ENCODE data around the gene TBKBP1.

Gene TBKBP1

DNA sequence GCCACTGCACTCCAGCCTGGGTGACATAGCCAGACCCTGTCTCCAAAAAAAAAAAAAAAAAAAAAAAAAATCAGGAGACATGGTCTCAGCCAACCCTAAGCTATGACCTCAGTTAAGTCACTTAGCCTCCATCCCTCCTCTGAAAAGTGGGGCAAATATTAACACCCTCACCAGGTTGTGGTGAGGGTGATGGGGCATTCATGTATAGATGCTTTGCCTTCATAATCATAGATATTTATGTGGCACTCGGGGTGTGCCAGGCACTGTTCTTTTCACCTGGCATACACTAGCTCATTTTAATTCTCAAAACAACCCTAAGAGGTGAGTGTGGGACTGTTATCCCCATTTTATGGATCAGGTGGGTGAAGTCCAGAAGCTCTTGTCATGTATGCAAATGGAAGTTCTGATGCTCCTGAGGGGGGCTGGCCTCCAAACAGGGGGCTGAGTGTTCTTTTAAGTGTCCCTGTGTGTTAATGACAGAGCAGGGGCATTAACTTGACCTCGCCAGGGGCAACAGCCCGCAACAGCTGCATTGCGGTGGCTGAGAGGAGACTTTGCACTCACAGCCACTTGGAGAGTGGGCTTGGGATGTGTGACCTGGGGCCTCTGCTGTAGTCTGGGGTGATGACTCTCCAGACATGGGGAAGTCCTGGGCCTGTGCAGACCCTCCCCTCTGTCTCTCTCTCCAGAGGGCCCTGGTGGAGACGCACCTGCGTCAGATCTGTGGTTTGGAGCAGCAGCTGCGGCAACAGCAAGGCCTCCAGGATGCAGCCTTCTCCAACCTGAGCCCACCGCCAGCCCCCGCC, 4.1 kb downstream of the TBKBP1 start:
- no peak for DNase-seq

DNA sequence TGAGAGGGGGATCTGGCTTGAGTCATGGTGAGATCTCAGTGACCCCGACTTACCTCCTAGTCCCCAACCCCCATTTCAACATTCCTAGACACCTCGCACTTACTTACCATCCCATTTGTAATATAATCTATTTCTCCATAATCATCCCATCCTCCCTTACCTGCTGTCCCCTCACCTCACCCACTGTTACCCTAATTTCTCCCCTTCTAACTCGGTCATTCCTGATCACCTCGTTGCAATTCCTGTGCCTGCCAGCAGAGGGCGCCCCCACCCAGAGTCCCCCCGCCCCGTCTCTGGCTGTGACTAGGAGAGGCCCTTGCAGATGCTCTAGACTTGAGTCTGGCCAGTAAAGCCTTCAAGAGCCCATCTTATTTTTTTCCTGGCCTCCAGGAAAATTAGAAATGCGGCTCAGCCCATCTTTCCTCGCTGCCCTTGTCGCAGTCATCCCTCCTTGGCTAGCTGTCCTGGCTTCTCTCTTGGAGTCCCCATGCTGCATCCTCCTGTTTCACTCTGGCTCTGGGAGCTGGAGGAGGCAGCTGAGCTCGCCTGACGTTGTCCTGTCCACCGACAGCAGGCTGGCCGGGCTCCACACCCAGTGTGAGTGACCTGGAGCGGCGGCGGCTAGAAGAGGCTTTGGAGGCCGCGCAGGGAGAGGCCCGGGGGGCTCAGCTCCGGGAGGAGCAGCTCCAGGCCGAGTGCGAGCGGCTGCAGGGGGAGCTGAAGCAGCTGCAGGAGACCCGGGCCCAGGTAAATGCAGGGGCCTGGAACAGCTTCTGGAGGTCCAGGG, 5.0 kb downstream of the TBKBP1 start:
- no peak for DNase-seq

DNA sequence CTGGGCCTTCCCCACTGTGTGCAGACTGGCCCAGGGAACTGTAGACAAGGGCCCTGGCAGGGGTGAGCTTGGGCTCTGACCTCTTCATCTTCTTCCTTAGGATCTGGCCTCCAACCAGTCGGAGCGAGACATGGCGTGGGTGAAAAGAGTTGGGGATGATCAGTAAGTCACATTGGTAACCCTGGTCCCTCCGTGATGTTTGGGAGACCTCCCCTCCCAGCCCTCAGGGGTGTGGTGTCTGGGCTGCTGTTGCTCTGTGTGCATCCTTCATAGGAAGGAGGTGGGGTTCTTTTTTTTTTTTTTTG, 5.5 kb downstream of the TBKBP1 start:
- DNase-seq, result no peak

DNA sequence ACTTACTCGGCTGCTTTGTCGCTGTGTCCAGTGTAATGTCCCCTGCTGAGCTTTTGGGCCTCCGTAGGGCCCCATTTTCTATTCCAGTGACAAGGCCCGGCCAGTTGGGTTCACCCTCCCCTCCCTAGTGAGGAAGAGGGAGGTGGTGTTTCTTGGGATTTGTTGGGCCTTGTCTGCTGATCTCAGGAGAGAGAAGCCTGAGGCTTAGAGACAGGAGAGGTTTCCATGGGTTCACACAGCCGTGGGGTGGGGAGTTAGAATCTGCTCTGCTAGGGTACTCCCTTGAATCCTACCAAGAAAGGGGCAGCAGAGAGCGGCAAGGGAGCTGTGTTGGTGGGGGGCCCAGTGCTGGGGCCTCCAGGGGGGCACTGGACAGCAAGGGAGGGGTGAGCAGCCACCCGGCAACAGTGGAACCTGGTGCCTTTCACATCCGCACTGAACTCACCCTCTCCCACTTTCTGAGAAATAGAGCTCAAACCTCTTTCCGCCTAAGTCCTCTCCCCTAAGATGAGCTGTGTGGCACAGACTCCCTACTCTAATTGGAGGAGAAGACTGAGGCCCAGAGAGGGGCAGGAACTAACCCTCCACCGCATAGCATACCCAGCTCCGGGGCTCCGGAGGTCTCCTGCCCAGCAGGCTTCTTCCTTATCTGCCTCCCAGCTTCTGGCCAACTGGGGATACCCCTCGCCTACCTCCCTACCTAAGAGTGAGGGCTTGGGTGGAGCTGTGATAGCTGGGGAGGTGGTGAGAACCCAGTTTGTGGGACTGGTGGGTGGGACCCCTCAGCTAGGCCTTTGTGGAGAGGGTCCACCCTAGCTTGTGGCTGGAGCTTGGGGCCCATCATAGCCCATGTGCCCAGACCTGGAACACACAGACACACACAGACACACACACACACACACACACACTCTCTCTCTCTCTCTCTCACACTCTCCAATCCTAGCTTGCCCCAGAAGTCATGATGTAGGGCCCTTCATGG, 6.8 kb downstream of the TBKBP1 start:
- DNase-seq, result no peak

DNA sequence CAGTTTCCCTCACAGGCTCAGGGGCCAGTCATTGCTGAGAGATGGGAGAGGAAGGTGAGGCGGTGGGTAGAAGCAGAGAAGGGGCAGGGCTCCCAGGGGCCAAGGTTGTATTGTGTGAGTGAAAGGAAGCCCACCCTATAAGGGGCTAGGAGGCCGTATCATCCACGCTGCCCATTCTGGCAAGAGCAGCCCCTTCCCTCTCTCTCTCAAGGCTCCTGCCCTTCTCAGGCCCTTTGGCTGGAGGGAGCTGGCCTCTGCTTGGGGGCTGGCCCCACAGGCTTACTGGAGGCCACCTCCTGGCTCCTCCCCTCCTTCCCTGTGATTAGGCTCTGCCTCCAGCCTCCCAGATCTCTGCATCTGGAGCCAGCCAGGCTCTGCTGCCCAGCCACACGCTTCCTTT, 7.6 kb downstream of the TBKBP1 start:
- DNase-seq, result no peak

DNA sequence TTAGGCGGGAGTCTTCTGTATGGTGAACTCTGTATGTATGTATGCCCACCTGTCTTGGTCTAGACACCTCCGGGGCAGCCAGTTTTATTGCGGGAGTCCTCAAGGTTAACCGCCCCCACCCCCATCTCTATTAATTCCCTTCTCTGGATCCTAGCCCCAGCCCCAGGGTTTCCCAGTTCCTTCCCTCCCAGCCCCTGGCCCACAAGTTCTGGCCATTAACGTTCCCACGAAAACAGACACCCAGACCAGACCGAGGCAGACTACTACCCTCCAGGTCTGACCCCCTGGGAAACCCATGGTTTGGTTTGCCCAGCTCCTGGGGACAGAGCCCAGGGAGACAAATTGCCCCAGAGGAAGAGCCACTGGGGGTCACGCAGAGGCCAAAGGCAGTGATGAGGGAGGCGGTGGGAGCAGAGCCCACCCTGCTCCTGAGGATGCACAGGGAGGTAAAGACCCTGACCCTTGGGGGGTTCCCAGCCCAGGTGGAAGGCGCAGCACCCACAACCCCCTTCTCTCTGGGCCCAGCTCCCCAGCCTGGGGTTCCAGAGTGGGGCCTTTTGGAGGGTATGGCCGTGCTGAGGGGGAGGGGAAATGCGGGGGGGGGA, 8.5 kb downstream of the TBKBP1 start:
- DNase-seq, result no peak

DNA sequence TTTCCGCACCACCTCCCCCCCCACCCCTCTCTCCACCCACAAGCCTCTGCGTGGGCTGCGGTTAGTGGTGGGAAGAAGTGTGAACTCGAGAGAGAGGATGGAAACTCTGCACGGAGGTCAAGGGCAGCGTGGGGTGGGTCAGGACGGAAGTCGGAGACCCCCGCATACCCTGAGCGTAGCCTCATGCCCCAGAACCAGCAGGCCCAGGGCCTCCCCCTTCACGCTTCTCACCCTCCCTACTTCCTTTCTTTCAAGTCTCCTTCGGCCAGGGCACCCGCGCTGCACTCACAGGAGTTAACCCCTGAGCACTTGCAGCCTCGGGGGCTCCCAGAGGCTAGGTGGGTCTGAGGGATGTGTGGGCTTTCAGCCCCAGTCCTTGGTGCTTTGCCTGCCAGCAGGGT, 9.2 kb downstream of the TBKBP1 start:
- no peak for DNase-seq

DNA sequence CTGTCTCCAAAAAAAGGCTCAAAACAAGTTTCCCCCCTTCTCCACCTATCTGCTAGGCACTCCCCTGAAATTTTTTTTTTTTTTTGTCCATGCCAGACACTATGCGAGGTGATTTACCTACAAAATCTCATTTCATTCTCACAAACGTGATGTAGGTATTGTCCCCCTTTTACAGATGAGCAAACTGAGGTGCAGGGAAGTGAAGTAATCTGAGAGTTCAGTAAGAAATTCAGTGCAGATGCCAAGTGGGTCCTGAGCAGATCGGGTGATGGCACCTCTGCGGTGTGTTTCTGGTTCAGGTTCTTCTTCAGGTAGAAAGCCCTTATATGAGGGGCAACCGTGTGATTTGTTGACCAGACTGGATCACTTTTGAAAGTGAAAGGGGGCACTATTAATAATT, 9.7 kb downstream of the TBKBP1 start:
- DNase-seq, result no peak

DNA sequence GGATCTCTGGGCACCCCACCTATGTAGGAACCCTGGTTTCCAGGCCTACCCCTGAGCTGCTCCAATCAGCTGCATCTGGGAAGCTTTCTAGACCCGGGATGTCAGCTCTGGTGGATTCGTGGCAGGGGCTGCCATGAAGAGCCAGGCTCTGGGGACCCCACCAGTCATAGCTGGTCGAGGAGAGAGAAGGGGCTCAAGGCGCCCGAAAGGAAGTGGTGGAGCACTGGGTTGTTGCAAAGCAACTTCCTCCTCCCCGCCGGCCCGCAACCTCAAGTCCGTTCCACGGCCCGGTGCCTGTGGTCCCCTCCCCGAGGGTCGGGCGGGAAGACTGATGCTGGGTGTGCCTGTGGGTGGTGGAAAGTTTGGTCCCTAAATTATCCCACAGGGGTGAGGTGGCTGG, 10.2 kb downstream of the TBKBP1 start:
- DNase-seq, result no peak

DNA sequence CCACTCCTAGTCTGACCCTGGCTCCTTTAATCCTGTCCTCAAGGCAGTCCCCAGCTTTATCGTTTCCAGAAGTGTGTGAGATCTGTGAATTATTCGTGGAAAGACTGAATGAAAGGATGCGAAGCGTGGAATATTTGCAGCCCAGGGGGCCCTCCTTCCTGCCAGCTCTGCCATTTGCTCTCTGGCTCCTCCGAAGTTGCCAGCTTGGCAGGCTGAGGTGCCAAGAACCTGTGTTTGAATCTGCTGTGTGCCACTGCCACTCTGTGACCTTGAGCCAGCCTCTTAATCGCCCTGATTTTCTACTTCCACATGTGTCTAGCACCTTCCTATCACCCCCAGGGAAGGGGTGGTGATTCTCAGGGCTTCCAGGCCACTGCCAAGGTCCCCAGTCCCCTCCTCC, 10.8 kb downstream of the TBKBP1 start:
- no peak for DNase-seq

DNA sequence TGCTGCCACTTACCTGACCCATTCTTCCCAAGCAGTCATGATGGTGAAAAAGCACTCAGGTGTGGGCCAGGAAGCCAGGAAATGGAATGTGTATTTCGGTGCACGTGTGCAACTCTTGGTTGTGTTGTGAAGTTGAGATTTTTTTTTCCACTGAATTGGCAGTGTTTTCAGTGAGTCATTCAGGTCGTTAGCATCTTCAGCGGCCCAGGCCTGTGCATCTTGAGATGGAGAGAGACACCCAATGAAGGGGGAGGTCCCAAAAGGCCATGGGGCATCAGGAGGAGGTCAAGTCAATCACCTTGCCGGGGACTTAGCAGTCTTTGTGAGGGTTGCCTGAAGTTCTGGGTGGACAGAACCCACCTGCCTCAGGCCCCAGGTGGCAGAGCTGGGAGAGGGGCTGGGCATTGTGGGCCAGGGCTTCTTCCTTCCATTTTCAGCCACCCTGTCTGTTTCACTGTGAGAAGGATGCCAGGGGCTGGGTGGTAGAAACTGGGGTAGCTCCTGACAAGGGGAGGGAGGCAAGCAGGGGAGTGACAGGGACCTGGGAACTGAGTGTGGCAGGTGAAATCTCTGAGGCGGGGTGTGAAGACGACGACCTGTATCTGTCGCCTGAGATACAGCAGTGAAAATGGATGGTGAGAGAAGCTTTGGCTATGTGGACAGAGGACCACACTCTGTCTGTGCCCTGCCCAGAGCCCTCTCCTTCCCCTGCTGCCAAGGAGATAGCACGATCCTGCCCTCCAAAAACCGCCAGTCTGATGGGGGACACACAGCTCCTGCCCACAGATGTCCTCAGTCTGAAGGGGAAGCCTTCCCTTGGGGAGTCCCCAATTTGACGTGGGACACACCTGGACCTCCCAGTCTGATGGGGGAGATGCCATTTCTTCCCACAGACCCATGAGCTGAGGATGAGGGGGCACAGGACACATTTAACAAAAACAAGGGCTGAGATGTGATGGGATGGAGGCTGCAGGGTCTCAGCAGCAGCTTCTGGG, 11.9 kb downstream of the TBKBP1 start:
- DNase-seq, result no peak

DNA sequence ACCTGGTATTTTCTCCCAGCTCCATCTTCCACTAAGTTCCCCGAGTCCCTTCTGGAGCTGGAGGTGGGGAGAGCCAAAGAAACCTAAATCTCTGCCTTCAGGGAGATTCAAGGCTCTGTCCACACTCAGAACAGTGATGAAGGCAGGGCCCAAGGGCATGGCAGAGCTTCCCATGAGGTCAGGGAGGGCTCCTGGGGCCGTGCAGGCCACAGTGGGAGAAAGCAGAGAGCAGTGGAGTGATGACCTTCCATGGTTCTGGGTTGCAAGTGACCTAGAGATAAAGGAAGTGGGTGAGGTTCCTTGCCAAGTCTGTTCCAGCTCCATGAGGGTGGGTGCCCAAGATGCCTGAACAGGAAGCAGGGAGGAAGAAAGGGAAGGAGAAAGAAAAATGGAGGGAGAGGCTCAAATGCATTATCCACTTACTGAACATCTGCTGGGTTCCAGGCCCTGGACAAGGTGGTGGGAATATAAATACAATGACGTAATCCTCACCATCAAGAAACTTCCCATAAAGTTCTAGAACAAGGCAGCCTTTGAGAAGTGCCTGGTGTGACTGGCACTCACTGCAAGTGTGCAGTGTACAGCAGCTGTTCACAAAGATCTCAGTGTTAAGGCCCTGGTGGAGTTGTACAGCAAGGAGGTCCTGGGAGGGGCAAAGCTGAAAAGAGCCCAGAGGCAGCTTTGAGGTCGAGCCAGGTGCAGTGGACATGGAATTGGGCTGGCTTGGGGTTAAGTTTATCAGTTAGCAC, 13.3 kb downstream of the TBKBP1 start:
- DNase-seq, result no peak

DNA sequence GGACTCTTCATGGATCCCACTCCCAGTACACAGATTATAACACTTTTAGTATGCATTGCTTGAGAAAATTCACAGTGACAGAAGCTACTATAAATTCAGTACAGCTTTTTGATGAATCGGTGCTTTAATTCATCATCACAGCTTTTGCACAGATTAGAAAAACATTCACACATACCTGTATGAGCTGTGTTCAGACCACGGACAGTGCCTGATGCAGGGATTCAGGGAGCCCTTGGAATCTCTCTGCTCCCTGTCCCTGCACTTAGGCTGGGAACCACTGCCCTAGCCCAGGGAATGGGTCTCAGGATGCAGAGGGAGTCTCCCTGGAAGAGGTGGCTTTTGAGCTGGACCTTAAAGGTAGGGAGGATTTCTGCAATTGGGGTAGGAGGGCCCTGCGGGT, 13.9 kb downstream of the TBKBP1 start:
- no peak for DNase-seq

DNA sequence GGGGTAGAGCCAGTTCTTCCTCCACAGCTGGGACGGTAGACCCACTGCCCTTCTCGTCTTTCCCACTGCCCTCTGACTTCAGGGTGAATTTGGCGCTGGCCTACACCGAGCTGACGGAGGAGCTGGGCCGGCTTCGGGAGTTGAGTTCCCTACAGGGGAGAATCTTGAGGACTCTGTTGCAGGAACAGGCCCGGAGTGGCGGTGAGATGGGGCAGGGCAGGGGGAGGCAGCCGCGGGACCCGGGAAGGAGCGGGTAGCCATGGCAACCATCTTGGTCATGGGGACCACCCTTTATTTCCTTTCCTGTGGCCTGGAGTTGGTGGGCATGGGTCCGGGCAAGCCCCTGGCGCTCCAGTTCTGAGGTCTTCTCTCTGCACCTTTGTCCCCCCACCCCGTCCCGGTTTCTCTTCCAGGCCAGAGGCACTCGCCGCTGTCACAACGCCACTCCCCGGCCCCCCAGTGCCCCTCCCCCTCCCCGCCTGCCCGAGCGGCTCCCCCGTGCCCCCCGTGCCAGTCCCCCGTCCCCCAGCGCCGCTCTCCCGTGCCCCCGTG, 14.4 kb downstream of the TBKBP1 start:
- DNase-seq, result no peak

DNA sequence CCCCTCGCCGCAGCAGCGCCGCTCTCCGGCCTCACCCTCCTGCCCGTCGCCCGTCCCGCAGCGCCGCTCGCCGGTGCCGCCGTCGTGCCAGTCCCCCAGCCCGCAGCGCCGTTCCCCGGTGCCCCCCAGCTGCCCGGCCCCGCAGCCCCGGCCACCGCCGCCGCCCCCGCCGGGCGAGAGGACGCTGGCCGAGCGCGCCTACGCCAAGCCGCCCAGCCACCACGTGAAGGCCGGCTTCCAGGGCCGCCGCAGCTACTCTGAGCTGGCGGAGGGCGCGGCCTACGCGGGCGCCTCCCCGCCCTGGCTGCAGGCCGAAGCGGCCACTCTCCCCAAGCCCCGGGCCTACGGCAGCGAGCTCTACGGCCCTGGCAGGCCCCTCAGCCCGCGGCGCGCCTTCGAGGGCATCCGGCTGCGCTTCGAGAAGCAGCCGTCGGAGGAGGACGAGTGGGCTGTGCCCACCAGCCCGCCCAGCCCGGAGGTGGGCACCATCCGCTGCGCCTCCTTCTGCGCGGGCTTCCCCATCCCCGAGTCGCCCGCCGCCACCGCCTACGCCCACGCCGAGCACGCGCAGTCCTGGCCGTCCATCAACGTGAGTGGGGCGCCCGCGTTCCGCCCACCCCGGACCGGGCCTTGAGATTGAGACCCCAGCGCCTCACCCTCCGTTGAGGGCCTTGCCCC, 15.0 kb downstream of the TBKBP1 start:
- DNase-seq, result no peak

DNA sequence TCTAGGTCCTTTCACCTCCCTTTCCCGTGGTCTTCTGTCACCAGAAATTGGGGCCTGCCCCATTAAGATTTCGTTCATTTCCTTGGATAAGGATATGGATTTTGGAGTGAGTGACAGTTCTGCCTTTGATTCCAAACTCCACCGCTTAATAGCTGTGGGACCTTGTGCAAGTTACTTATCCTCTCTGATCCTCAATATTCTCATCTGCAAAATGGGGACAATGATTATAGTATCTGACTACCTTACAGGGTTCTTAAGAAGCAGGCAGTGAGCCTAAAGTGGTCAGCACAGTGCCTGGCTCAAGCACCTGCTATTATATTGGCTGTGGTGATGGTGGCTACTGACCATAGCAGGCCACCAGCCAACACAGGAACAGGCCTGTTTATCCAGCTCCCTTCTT, 15.6 kb downstream of the TBKBP1 start:
- DNase-seq, result no peak

DNA sequence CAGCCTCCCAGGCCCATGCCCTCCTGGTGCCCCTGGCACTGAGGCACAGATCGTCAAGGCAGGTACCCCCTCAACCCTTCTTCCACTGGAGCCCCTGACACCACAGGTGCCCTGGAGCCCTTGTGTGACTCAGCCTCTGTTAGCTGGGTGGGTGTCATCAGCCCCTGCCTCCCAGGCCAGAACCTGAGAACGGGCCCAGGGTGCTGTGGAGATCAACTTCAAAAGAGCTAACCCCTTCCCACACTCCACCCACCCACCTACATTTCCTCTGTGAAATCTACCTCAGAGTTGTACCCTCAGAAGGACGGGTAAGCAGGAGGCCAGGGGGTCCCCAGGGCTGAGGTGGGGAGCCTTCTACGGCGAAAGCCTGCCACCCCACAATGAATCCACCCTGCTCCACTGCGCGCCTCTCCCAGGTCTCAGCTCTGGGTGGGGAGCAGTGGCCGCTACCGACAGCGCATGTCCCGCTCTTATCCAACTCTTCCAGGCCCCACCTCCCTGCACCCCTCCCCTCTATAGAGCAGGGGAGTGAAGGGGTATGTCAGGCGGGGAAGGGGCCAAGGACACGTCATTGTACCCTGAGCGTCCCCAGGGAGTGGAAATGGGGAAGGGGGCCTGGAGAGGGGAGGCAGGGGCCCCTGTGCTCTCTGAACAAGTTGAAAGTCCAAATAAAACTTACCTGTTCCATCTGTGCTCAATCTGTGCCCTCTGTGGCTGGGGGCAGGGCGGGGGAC, 17.6 kb downstream of the TBKBP1 start:
- no peak for DNase-seq

DNA sequence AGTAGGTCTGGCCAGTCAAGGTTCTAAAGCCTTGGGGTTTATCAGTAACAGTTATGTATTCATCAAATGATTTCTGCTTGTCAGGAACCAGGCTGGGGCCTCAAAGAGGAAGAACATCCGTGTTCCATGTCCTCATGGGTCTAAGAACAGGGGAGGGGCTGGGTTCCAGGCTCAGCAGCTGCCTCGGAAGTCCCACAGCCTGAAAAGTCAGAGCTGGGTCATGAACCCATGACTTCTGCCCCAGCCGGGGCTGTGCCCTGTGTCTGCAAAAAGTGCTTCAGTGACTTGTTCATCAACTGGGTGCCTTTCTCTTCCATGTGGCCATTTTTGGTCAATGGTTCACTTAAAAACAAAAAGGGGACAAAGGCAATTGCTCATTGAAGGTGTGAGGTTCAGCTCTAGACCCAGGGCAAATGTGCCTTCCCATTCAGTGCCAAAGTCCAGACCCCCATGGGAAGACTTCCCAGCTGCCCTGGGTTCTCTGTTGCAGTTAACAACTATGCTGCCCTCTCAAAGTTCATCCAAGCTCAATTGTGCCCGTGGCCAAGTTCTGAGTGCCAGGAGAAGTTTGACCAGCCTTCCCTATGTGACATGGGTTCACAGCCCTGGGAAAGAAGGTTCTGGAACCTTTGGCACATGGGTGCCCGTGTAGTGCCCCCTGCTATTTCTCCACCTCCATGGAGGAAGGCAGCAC, 18.5 kb downstream of the TBKBP1 start:
- no peak for DNase-seq

Measured in right kidney (tissue), 1 donor.